OCI-LY7 (cell line): Measurements from ENCODE around the gene CRTC1. TPM values are rescaled to one million over a fixed set of nuclear protein-coding genes. Genes with fewer than 3 reads are reported as not detected.

Source experiments
- BruUV-seq: library from RNA; stranded (reverse); fragments of 400-500 nt; replicated peaks from 2 replicates; lab custom pipeline; 2021; lab: Mats Ljungman, UMichigan
- CTCF ChIA-PET: fragments of 300-600 bp; sonication (Branson Sonifier 250); formaldehyde crosslinking; loops from one replicate; lab custom pipeline; 2022; ENCODE audit warnings: antibody characterized with exemption; ENCODE audit not compliant: unreplicated experiment; lab: Charles Lee
- POLR2A ChIA-PET: fragments of 300-600 bp; sonication (Branson Sonifier 250); formaldehyde crosslinking; loops from one replicate; lab custom pipeline; 2022; ENCODE audit warnings: antibody characterized with exemption; lab: Charles Lee
- DNase-seq: peaks from one replicate; pipeline ENCODE4 v3.0.0-alpha.2; 2015; ENCODE audit warnings: low spot score
- H2AFZ ChIP-seq: fragments of 200-600 bp; sonication (generic), shearing (Covaris generic); 2 replicates; pipeline ENCODE4 v1.6.1; 2014; ENCODE audit warnings: mild to moderate bottlenecking, antibody characterized with exemption, low read length, moderate library complexity
- H3K27ac ChIP-seq: fragments of 200-600 bp; sonication (generic); 2 replicates; pipeline ENCODE4 v1.5.1; 2014; ENCODE audit warnings: mixed run types, low read depth, mild to moderate bottlenecking, moderate library complexity, low read length, inconsistent platforms; ENCODE audit not compliant: poor library complexity, severe bottlenecking
- H3K36me3 ChIP-seq: fragments of 200-600 bp; sonication (generic); 2 replicates; pipeline ENCODE4 v1.6.1; 2014; ENCODE audit warnings: mild to moderate bottlenecking, antibody characterized with exemption, low read length, moderate library complexity, mixed read lengths; ENCODE audit not compliant: insufficient read depth
- H3K4me1 ChIP-seq: fragments of 200-600 bp; sonication (generic); 2 replicates; pipeline ENCODE4 v1.5.1; 2014; ENCODE audit warnings: mild to moderate bottlenecking, low read length; ENCODE audit not compliant: insufficient read depth, poor library complexity, severe bottlenecking
- H3K4me2 ChIP-seq: fragments of 200-600 bp; sonication (generic); 2 replicates; pipeline ENCODE4 v1.6.1; 2014; ENCODE audit warnings: mild to moderate bottlenecking, low read length
- H3K4me3 ChIP-seq: fragments of 200-600 bp; sonication (generic); 2 replicates; pipeline ENCODE4 v1.5.1; 2014; ENCODE audit warnings: mild to moderate bottlenecking, low read depth, low read length; ENCODE audit not compliant: poor library complexity, severe bottlenecking
- H3K79me2 ChIP-seq: fragments of 200-600 bp; sonication (generic); 2 replicates; pipeline ENCODE4 v1.6.1; 2016; ENCODE audit warnings: low read depth, mild to moderate bottlenecking, low read length, moderate library complexity, mixed read lengths; ENCODE audit not compliant: insufficient read depth
- H3K9me2 ChIP-seq: fragments of 200-600 bp; sonication (generic); 2 replicates; pipeline ENCODE4 v1.6.1; 2016; ENCODE audit warnings: mild to moderate bottlenecking, low read length, mixed read lengths; ENCODE audit not compliant: insufficient read depth
- H3K9me3 ChIP-seq: fragments of 200-600 bp; sonication (generic); 2 replicates; pipeline ENCODE4 v1.6.1; 2014; ENCODE audit warnings: mild to moderate bottlenecking, mixed run types, low read length, mixed read lengths
- H4K20me1 ChIP-seq: fragments of 200-600 bp; sonication (generic); 2 replicates; pipeline ENCODE4 v1.6.1; 2014; ENCODE audit warnings: mild to moderate bottlenecking, antibody characterized with exemption, low read length, moderate library complexity, mixed read lengths; ENCODE audit not compliant: insufficient read depth
- EZH2phosphoT487 ChIP-seq: fragments of 200-600 bp; sonication (generic); IDR thresholded peaks from 2 replicates; pipeline ENCODE4 v1.6.1; 2018; ENCODE audit warnings: low read depth, borderline replicate concordance, mild to moderate bottlenecking, mixed run types, antibody characterized with exemption, low read length, moderate library complexity, mixed read lengths
- intact Hi-C: fragments of 100-400 bp; cut with micrococcal nuclease; formaldehyde crosslinking; loops from one replicate; pipeline ENCODE4 v1.10.0; 2022; ENCODE audit not compliant: unreplicated experiment
- total RNA-seq, 2 experiments: library from RNA; depleted of rRNA in 1 of 2; stranded (reverse); fragments of >200 nt in 1 of 2; shearing (Covaris generic) in 1 of 2; gene quantifications; 2 replicates each; pipeline ENCODE4 v1.2.3, GENCODE V29; 2014 to 2022
- TF ChIP-seq, protein P1 (sequence below): fragments of 200-600 bp; sonication (generic); conservative IDR thresholded peaks from 2 replicates; pipeline ENCODE4 v1.5.1; 2014; ENCODE audit warnings: mild to moderate bottlenecking, antibody characterized with exemption, low read length, moderate library complexity, mixed read lengths

CRTC1 gene
- total RNA-seq, 2 experiments from 2014 or later: 4.1 to 10.3 TPM

GRCh38 chr19:18699403-18700054 is 16.0 kb downstream of the CRTC1 start:
- ChIA-PET POLR2A (interaction anchor here (0.6 to 1.8 kb wide), 3 partner anchors 12 to 59 kb away, joined by 3 to 6 read pairs (median 4); partner anchors contain the start of gene CRTC1), CTCF (no interaction called here)
- intact Hi-C loops: no loop called here
- H3K9me3 ChIP-seq: no peaks in the 10 kb centered on the region
- H3K4me3 ChIP-seq: peak overlapping the region; percentile 60
- peaks cover 7% of the 10 kb centered on the region; the same call in 1 of the 2 replicates for H4K20me1 ChIP-seq
- peak overlapping the region; percentile 80 for H3K4me2 ChIP-seq
- H3K9me2 ChIP-seq: no peaks in the 10 kb centered on the region
- BruUV-seq: no TSS peak
- H2AFZ ChIP-seq: peak overlapping the region; percentile 27; the same call in 1 of the 2 replicates
- no peaks in the 10 kb centered on the region for H3K36me3 ChIP-seq
- peaks cover 32% of the 10 kb centered on the region for H3K4me1 ChIP-seq
- TF ChIP-seq, protein P1, sequence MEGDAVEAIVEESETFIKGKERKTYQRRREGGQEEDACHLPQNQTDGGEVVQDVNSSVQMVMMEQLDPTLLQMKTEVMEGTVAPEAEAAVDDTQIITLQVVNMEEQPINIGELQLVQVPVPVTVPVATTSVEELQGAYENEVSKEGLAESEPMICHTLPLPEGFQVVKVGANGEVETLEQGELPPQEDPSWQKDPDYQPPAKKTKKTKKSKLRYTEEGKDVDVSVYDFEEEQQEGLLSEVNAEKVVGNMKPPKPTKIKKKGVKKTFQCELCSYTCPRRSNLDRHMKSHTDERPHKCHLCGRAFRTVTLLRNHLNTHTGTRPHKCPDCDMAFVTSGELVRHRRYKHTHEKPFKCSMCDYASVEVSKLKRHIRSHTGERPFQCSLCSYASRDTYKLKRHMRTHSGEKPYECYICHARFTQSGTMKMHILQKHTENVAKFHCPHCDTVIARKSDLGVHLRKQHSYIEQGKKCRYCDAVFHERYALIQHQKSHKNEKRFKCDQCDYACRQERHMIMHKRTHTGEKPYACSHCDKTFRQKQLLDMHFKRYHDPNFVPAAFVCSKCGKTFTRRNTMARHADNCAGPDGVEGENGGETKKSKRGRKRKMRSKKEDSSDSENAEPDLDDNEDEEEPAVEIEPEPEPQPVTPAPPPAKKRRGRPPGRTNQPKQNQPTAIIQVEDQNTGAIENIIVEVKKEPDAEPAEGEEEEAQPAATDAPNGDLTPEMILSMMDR: no peak
- TF ChIP-seq EZH2phosphoT487: no peak
- peak; percentile 57 for DNase-seq
- H3K79me2 ChIP-seq: no peaks in the 10 kb centered on the region
- H3K27ac ChIP-seq: peak overlapping the region; percentile 86

GRCh38 chr19:18700501-18701249 is 17.2 kb downstream of the CRTC1 start:
- no TSS peak for BruUV-seq
- Histone ChIP-seq H3K4me1 (peaks cover 32% of the 10 kb centered on the region), H2AFZ (peak overlapping the region; percentile 51; the same call in 1 of the 2 replicates), H3K79me2 (no peaks in the 10 kb centered on the region), H4K20me1 (peaks cover 7% of the 10 kb centered on the region; the same call in 1 of the 2 replicates), H3K36me3 (no peaks in the 10 kb centered on the region), H3K27ac (peak overlapping the region; percentile 86), H3K4me2 (peak overlapping the region; percentile 80), H3K9me3 (no peaks in the 10 kb centered on the region), H3K9me2 (no peaks in the 10 kb centered on the region), H3K4me3 (peak overlapping the region; percentile 60)
- CTCF ChIA-PET: no interaction called here
- intact Hi-C loops: no loop called here
- DNase-seq: peak; percentile 84
- POLR2A ChIA-PET: interaction anchor here (0.6 to 1.8 kb wide), 4 partner anchors 11 to 599 kb away, joined by 3 to 6 read pairs (median 4); partner anchors contain the start of genes COPE, CRTC1 and DDX49
- no peak for TF ChIP-seq EZH2phosphoT487
- TF ChIP-seq, protein P1: no peak
